ENCODE measurements around the gene ZG16.
"Not testable (repeated sequence)": the region's sequence is repeated elsewhere in the genome, so short reads cannot be mapped to it uniquely, and the experiment has no call there.

The ZG16 gene

GRCh38 chr16:29779474-29779873 lies 1.4 kb downstream of the ZG16 start:
- no peak for TF ChIP-seq JUND (IDR thresholded peaks at IDR 0.05; ENCODE audit: low read depth)
- peak; percentile 21 to 85 for DNase-seq (ENCODE audit: low read depth in 1 of 2, low spot score in 1 of 2)
- in situ Hi-C loops (cut with HindIII; ENCODE audit: low pct_unique_long_range_greater_than_20kb, low sequenced_read_pairs): no loop called here

GRCh38 chr16:29783094-29783953 lies 5.3 kb downstream of the ZG16 start:
- in situ Hi-C loops (cut with HindIII; ENCODE audit: low pct_unique_long_range_greater_than_20kb, low sequenced_read_pairs): not testable (repeated sequence)
- DNase-seq (ENCODE audit: low read depth in 1 of 2, low spot score in 1 of 2): peak in 1 of 2 experiments; percentile 76

GRCh38 chr16:29784157-29784556 lies 6.1 kb downstream of the ZG16 start:
- no peak for TF ChIP-seq JUND (IDR thresholded peaks at IDR 0.05; ENCODE audit: low read depth)
- DNase-seq (ENCODE audit: low read depth in 1 of 2, low spot score in 1 of 2): no peak
- in situ Hi-C loops (cut with HindIII; ENCODE audit: low pct_unique_long_range_greater_than_20kb, low sequenced_read_pairs): no loop called here

- no peak for TF ChIP-seq JUND (IDR thresholded peaks at IDR 0.05; ENCODE audit: low read depth)
- DNase-seq (ENCODE audit: low read depth in 1 of 2, low spot score in 1 of 2): no peak
- in situ Hi-C loops (cut with HindIII; ENCODE audit: low pct_unique_long_range_greater_than_20kb, low sequenced_read_pairs): no loop called here
These were observed 6.9 kb downstream of the ZG16 start for GRCh38 chr16:29784901-29785500.

- in situ Hi-C loops (cut with HindIII; ENCODE audit: low pct_unique_long_range_greater_than_20kb, low sequenced_read_pairs): not testable (repeated sequence)
These were observed 9.1 kb downstream of the ZG16 start for GRCh38 chr16:29787155-29787554.

GRCh38 chr16:29789775-29790182 lies 11.7 kb downstream of the ZG16 start:
- no peak for TF ChIP-seq JUND (IDR thresholded peaks at IDR 0.05; ENCODE audit: low read depth)
- in situ Hi-C loops (cut with HindIII; ENCODE audit: low pct_unique_long_range_greater_than_20kb, low sequenced_read_pairs): no loop called here
- peak in 1 of 2 experiments; percentile 46 for DNase-seq (ENCODE audit: low read depth in 1 of 2, low spot score in 1 of 2)

More at GRCh38 chr16:29787155-29787554, 9.1 kb downstream of the ZG16 start:
- not testable (repeated sequence) for DNase-seq (ENCODE audit: low read depth in 1 of 2, low spot score in 1 of 2)

GRCh38 chr16:29790183-29790948 lies 12.3 kb downstream of the ZG16 start, which contains the start of gene KIF22:
TSS of gene KIF22 (plus strand) at chr16:29790751. CDS start at chr16:29790760, 9 bp downstream.
- TF ChIP-seq JUND (IDR thresholded peaks at IDR 0.05; ENCODE audit: low read depth): no peak
- peak; percentile 98 to 99 for DNase-seq (ENCODE audit: low read depth in 1 of 2, low spot score in 1 of 2)
- in situ Hi-C loops (cut with HindIII; ENCODE audit: low pct_unique_long_range_greater_than_20kb, low sequenced_read_pairs): no loop called here

- in situ Hi-C loops (cut with HindIII; ENCODE audit: low pct_unique_long_range_greater_than_20kb, low sequenced_read_pairs): no loop called here
- DNase-seq (ENCODE audit: low read depth in 1 of 2, low spot score in 1 of 2): peak in 1 of 2 experiments; percentile 14
- TF ChIP-seq JUND (IDR thresholded peaks at IDR 0.05; ENCODE audit: low read depth): no peak
These were observed 13.1 kb downstream of the ZG16 start for GRCh38 chr16:29790949-29791844.

- in situ Hi-C loops (cut with HindIII; ENCODE audit: low pct_unique_long_range_greater_than_20kb, low sequenced_read_pairs): no loop called here
- DNase-seq (ENCODE audit: low read depth in 1 of 2, low spot score in 1 of 2): no peak
- no peak for TF ChIP-seq JUND (IDR thresholded peaks at IDR 0.05; ENCODE audit: low read depth)
These were observed 14.1 kb downstream of the ZG16 start for GRCh38 chr16:29791845-29792807.

- in situ Hi-C loops (cut with HindIII; ENCODE audit: low pct_unique_long_range_greater_than_20kb, low sequenced_read_pairs); DNase-seq (ENCODE audit: low read depth in 1 of 2, low spot score in 1 of 2): not testable (repeated sequence)
These were observed 15.1 kb downstream of the ZG16 start for GRCh38 chr16:29793153-29793552.

GRCh38 chr16:29794231-29794710 lies 16.2 kb downstream of the ZG16 start:
- in situ Hi-C loops (cut with HindIII; ENCODE audit: low pct_unique_long_range_greater_than_20kb, low sequenced_read_pairs): no loop called here
- DNase-seq (ENCODE audit: low read depth in 1 of 2, low spot score in 1 of 2): no peak
- TF ChIP-seq JUND (IDR thresholded peaks at IDR 0.05; ENCODE audit: low read depth): no peak
